NCI-H128 (cell line): Measurements from ENCODE around the gene ITPR1.

Source experiments
- DNase-seq: peaks from one replicate; lab custom pipeline; 2025; ENCODE audit not compliant: unreplicated experiment; lab: John Stamatoyannopoulos, UW

The ITPR1 gene

DNA sequence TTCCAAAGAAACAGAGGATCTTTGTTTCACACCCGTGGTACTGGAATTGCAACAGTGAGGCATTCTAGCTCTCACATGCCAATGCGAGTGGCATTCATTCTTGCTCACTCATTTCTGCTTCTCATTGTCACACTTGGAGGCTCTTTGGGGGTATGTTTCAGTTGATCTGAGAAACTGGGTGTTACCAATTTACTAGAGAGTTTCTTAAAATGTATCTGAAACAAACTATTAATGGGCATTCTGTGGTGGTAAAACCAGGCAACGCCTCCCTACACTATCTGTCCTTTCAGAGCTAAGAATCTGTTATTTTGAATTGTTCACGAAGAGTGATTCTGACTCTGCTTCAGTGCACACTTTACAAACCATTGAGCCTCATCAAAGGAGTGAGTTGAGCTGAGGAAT, 345.5 kb downstream of the ITPR1 start:
- no peak for DNase-seq

DNA sequence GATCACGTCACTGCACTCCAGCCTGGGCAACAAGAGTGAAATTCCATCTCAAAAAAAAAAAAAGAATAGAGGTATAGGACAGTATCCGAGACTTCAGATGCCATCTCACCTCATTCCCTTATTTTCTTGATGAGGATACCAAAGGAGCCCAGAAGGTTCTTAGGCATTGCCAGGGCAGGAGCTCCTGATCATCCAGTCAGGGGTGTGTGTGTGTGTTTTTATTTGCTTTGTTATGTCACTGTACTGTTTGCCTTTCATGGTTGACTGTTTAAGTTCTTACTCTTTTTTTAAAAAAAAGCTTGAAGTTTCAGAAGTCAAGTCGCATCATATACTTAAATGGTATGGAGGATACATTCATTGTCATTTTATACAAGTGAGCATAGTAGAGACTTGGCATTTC, 346.1 kb downstream of the ITPR1 start:
- no peak for DNase-seq

DNA sequence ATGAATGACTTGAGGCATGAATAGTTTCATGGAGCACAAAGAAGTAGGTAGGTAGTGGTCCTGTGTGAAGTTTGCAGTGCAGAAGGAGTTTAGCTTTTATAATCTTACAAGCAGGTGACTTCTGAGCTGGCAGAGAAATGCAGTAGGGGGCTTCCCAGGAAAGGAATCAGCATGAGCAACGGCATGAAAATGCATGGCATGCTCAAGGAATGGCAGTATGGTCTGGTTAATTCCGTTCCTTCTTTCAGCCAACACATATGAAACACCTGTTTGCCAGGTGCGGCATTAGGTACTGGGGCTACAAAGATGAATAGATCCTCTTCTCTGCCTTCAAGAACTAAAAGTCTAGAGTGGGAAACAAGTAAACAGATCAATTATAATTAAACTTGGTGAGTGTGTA, 348.1 kb downstream of the ITPR1 start:
- DNase-seq, result no peak

DNA sequence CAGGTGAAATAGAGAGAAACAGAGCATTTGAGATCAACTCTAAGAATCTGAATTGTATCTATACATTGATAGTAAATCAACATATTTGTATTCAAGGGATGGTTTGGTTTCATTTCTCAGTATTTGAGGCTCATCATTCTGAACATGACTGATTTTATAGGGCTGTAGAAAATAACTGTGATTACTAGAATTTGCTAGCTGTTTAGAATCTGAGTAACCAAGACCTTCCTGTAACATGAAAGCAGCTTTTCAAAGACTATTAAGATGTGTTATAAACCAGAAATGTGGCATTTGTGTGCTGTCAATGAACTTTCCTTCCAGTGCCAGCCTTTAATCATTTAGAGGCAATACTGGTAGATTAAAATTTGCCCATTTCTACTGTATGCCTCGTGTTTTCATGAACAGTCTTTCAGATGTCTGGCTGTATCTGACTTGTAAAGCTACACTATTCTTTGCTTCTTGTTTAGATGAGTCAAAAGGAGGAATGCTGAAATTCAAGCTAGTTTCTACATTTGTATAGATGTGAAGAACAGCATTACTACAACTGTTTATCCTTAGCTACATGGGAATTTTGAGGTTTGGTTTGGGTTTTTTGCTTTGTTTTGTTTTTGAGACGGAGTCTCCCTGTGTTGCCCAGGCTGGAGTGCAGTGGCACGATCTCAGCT, 348.8 kb downstream of the ITPR1 start:
- no peak for DNase-seq

DNA sequence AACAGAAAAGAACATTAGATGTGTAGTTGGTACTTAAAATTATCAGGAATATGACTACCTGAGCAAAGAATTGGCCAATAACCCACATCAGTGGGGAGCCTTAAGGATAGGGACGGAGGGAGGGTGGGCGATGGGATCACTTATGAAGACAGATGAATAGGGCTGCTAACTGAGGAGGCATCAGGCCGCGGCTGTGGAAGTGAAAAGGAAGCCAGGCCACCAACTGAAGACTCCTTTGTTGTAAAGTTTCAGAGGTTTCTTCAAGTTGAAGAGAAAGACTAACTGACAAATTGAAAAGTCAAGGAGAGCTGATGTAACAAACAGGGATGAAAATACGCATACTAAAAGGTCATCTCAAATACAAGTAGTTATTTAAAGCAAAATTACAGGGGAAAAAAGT, 350.5 kb downstream of the ITPR1 start:
- DNase-seq, result no peak

DNA sequence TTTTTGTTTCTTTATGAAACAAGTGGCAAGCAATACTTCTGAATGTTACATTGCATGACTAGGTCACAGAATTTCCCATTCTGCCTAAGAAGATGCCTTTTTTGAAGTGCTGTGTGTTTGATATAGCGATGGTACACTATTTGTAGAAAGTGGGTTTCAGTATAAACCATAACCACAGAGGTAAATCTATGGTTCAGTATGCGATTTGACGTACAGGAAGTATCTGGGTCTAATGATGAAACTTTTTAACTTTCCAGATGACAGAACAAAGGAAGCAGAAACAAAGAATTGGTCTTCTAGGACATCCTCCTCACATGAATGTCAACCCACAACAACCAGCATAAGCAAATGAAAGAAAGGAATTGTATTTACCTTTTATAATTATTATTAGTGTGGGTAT, 352.7 kb downstream of the ITPR1 start:
- no peak for DNase-seq

DNA sequence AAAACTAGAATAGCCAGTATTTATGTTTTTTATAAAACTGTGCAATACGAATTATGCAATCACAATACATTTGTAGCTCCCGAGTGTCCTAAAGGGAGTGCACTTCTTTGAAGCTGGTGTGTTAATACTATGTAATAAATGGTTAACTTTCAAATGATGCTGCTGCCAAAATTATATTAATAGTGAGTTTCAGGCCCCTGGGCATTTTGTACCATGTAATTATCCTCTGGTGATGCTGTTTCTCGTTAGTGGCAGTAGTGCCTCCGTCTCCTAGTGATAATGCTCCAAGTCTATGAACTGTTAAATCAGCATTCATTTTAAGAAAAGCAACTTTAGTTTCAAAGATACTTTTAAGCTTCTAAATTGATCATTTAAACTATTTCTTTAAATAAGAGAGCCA, 353.4 kb downstream of the ITPR1 start:
- DNase-seq, result no peak

DNA sequence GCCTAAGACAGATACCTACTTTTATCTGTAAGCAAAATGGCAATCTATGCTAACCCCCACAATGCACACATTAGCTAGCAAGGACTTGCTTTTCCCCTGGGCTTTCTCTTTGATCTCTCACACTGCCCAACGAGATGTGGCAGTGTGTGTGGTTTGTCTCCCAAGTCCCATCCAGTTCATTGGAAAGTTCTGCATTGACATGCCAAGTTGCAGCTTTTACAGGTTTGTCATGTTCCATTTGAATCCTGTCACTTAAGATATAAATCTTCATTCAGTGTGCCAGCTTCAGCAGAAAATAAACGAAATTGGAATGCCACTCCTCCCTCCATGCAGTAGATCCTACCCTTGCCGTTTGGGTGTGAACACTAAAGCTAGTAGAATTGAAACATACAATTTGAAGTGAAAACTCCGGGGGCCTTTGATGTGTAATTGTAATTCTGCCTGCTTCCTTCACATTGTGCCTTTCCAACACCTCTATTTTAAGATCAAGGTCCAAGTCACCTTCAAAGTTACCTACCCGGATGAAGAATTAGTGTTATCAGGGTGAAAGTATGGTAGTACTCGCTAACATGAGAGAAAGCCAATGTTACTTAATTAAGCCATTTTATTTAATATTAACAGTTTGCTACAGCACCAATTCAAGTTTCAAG, 355.2 kb downstream of the ITPR1 start:
- no peak for DNase-seq

DNA sequence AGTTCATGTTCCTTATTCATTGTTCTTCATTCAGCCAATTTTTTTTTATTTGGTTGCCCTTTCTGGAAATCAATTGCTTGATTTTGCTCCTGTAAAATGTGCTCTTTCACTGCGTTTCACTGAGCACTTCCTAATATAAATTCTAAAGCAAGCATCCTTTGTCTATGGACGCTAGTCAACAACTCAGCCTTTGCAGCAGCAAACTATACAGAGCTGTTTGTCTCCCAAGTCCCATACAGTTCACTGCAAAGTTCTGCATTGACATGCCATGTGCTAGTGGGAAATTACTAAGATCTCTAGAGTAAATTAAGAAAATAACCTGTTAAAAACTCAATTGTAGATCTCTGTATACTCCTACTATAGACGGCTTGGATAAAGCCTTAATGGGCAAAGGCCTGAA, 356.0 kb downstream of the ITPR1 start:
- DNase-seq, result no peak

DNA sequence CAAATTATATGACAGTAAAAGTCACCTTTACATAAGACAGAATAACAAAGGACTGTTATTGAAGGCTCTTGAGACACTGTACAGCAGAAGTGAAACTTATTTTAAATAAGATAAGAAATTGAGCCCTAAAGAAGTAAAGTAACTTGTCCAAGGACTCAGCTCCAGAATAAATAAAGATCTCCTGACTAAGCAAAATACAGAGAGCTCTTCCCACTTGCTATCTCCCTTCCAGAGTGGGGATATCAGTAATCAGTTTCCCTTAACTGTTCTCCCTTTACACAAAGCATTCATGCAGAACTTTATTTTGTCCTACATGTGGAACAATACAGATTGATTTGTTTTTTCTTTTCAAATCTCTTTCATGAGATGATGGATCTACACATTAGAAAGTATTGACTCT, 356.6 kb downstream of the ITPR1 start:
- DNase-seq, result no peak

DNA sequence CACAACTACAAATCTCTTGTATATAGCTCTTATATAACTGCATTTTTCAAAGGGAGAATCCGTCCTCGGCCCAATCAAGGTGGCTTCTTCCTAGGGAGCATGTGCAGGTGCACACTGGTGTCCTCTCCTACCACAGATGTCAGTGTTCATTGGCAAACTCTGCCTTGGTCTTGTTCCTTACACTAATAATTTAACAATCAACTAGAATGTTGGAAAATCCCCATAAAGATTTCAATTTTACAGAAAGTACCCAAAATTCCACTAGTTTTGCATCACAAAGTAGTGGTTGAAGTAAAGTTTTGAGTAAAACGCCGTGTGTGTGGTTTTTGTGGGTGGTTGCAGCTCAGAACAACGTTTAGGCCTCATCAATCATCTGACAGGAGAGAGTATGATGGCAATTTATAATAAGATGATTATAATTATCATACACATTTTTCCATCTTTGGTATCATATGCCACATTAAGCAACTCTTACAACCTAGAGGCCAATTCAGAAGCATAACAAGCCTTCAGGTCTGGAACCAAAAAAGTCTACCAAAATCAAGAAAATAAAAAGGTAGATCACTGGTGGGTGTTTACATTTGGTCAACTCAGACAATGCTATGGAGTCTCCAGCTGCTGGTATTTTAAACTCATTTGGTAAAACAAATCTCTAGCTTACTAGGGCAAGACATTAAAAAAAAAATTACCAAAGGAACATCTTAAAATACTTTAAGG, 357.2 kb downstream of the ITPR1 start:
- no peak for DNase-seq

DNA sequence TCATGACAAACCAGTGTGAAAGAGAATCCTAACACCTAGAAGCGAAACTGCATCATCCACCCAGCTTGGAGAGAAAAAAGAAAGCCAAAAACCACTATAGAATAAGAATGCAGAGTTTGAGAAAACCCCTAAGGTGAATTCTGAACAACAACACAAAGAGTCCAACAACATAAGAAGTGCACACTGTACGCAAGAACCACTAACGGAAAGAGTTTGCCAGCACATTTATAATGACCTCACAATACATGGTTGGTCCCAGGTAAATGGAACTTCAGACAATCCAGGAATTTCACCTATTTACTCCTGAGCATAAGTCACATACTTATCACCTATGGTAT, 357.7 kb downstream of the ITPR1 start:
- no peak for DNase-seq

DNA sequence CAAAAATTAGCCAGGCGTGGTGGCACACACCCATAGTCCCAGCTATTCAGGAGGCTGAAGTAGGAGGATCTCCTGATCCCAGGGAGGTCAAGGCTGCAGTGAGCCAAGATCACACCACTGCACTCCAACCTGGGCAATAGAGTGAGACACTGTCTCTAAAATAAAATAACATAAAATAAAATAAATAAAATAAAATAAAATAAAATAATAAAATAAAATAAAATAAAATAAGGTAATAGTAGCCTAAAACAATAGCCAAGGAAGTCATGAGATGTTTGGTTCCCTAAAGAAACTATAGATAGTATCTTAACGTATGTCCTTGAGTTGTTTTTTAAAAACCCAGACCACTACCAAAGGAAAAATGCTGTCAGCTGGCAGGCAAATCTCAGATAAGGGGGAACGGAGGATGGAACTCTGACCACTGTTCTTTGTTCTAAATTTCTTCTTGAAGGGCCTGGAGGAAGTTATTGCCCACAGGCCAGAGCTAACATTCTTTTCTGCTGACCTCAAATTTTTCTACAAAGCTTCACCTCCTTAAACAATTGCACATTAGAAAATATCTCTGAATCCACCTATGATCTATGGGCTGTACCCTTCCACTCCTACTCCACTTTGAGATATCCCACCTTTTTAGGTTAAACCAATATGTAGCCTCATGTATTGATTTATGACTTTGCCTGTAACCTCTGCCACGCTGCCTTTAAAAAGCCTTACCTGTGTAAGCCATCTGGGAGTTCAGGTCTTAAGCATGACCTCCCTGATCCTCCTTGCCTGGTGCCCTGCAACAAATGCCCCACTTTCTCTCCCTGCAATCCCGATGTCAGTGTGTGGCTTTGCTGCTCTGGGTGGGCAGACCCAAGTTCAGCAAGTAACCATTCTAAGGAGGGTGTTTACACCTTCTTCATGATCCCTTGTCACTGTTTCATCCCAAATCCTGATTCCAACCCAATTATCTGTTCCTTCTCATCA, 359.9 kb downstream of the ITPR1 start:
- no peak for DNase-seq

DNA sequence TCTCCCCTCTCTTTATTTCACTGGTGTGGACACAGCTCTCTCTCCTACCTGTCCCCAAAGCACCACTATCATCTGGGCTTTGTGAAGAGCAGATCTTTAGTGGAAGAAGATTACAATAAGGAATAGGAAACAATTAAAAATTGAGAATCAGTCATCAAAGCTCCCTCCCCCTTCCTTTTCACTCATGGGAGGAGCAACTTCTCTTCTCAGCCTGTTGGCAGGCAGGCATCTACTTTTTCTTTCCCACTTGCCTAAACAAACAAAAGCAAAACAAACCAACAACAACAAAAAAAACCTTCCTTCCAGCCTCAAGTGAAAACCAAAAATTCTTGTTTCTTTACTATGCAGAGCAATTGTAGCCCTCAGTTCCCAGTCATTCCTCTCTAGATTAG, 360.6 kb downstream of the ITPR1 start:
- DNase-seq, result no peak

DNA sequence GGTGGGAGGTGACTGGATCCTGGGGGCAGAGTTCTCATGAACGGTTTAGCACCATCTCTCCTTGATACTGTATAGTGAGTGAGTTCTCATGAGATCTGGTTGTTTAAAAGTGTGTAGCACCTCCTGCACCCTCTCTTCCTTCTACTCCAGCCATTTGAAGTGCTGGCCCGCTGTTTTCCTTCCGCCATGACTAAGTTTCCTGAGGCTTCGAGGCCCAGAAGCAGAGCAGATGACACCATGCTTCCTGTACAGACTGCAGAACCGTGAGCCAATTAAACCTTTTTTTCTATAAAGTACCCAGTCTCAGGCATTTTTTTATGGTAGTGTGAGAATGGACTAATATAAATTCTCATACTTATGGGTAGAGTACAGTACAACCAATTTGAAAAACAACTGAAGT, 362.5 kb downstream of the ITPR1 start:
- no peak for DNase-seq

DNA sequence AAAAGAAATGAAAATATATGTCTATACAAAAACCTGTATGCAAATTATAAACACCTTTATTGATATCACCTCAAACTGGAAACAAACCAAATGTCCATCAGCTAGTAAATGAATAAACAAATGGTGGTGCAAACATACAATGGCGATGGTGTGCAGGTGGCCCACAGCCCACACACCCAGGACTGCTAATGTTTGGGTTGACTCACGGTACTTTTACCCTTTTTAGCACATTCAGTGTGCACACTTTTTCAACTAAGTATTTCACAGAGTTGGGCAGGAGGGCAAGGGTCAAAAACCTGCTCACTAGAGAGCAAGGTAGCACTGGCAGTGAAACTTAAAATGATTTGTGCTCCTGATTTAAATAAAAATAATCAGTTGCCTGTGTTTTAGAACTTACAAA, 363.0 kb downstream of the ITPR1 start:
- DNase-seq, result no peak

DNA sequence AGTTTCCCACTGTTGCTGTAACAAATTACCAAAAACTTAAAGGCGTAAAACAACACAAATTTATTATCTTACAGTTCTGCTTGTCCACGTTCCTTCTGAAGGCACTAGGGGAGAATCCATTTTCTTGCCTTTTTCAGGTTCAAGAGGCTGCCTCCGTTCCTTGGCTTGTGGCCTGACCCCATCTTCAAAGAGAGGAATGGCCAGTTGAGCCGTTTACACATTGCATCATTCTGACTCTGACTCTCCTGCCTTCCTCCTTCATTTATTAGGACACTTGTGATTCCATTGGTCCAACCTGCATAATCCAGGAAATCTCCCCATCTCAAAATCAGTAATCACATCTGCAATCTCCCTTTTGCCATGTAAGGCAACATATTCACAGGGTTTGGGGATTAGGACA, 363.4 kb downstream of the ITPR1 start:
- DNase-seq, result no peak

DNA sequence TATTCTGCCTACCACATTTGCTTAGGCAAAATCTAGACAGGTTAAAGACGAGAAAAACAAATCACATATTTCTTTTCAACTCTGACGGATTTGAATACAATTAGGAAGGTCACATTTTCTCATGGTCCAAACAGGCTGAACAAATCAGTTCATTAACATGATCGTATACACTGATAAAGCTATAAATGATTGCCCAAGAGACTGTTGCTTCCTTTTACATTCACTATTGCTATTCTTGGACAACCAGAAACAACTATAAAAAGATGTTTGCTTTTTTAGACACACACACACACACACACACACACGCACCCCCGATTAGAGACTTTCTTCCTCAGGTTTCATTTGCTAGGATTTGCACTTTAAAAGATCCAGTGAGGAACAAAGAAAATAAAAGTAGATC, 363.8 kb downstream of the ITPR1 start:
- no peak for DNase-seq

DNA sequence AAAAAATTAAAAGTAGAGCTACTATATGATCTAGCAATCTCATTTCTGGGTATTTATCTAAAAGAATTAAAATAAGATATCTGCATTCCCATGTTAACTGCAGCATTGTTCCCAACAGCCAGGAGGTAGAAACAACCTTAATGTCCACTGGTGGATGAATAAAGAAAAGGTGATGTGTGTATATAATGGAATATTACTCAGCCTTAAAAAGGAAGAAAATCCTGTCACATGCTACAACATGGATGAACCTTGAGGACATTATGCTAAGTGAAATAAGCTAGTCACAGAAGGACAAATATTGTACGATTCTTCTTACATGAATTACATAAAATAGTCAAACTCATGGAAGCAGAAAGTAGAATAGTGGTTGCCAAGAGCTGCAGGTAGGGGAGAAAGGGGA, 366.6 kb downstream of the ITPR1 start:
- no peak for DNase-seq

DNA sequence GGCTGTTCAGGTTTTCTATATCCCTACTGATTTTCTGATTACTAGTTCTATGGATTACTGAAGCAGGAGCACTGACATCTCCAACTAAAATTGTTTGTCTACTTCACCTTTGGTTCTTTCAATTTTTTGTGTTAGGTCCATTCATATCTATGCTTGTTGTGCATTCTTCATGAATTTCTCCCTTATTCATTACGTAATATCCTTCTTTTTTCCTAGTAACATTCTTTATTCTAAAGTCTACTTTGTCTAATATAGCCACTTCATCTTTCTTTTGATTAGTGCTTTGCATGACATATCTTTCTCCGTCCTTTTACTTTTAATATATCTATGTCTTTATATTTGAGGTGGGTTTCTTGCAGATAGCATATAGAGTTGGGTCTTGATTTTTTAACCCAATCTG, 369.8 kb downstream of the ITPR1 start:
- no peak for DNase-seq

DNA sequence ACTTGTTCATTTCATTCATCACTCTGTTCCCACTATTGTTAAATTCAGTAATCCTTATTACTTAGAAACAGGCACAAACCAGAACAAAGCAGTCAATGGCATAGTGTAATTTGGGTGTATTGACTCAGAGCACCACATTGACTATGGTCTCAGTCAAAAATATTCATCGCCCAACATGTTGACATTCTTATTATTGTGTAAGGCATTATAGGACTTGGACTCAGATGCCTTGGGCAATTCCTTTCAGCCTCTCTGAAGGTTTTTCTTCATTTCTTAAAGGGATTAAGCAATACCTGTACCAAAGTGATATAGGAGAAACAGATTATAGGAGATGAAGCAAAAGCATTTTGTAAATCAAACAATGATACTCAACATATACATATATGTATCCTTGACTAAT, 371.4 kb downstream of the ITPR1 start:
- no peak for DNase-seq

DNA sequence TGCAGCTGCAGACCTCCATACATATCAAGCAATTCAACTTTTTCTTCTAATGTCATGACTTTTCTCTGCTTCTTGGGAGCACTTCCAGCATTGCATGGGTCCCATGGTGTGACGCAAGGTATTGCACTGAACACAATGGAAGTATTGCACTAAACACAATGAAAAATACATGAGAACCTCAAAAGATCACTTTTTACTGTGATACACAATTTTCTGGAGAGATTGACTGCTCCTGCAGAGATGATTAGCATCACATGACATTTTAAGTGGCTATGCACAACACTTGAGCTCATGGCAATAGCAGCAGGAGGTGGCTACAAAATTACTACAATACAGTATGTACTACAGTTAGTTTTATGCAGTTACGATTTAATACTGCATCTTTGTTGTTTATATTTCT, 372.6 kb downstream of the ITPR1 start:
- DNase-seq, result no peak
